ENCODE results near the gene BTAF1.

Gene BTAF1

DNA sequence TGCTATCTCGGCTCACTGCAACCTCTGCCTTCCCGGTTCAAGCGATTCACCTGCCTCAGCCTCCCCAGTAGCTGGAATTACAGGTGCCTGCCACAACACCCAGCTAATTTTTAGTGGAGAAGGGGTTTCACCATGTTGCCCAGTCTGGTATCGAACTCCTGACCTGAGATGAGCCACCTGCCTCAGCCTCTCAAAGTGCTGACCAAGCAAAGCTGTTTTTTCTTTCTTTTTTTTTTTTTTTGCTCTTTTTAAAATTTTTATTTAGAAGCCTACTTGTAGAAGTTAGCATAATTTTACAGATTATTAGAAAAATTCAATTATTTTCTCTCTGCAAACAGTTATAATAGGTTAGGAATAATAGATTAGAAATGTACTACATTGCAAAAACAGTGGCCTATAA lies 13.1 kb upstream of the BTAF1 start:
- ATAC-seq (ENCODE audit: insufficient read depth, low read depth) (no peak), DNase-seq (no peak)
- Histone ChIP-seq H3K4me2 (ENCODE audit: insufficient read depth, low read length) (no peak overlapping the region), H3K27me3 (ENCODE audit: insufficient read depth, low read length, poor library complexity) (no peaks in the 10 kb centered on the region), H3K36me3 (ENCODE audit: insufficient read depth, low read length) (peaks cover 10% of the 10 kb centered on the region; the same call in 1 of the 2 replicates), H3K9ac (ENCODE audit: low read depth, low read length) (no peak overlapping the region), H4K20me1 (ENCODE audit: insufficient read depth, low read length) (no peaks in the 10 kb centered on the region), H3K4me1 (ENCODE audit: insufficient read depth, low read length) (peaks cover 32% of the 10 kb centered on the region), H3K27ac (ENCODE audit: low read length) (no peak overlapping the region), H3K4me3 (ENCODE audit: low read depth in 1 of 2, low read length in 2 of 2) (no peak overlapping the region), H3K9me3 (ENCODE audit: insufficient read depth, low read length, severe bottlenecking) (no peaks in the 10 kb centered on the region), H2AFZ (ENCODE audit: low read depth, low read length) (no peak overlapping the region), H3K79me2 (ENCODE audit: insufficient read depth, low read length) (peaks cover 8% of the 10 kb centered on the region)
- TF ChIP-seq, protein P1, sequence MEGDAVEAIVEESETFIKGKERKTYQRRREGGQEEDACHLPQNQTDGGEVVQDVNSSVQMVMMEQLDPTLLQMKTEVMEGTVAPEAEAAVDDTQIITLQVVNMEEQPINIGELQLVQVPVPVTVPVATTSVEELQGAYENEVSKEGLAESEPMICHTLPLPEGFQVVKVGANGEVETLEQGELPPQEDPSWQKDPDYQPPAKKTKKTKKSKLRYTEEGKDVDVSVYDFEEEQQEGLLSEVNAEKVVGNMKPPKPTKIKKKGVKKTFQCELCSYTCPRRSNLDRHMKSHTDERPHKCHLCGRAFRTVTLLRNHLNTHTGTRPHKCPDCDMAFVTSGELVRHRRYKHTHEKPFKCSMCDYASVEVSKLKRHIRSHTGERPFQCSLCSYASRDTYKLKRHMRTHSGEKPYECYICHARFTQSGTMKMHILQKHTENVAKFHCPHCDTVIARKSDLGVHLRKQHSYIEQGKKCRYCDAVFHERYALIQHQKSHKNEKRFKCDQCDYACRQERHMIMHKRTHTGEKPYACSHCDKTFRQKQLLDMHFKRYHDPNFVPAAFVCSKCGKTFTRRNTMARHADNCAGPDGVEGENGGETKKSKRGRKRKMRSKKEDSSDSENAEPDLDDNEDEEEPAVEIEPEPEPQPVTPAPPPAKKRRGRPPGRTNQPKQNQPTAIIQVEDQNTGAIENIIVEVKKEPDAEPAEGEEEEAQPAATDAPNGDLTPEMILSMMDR (IDR thresholded peaks at IDR 0.05; ENCODE audit: borderline replicate concordance, extremely low read depth, low read length, poor library complexity, severe bottlenecking): no peak
- no peak for TF ChIP-seq EZH2 (IDR thresholded peaks at IDR 0.05; ENCODE audit: borderline replicate concordance, low read depth, low read length, severe bottlenecking)

- H3K4me2 ChIP-seq (ENCODE audit: insufficient read depth, low read length): no peak overlapping the region
- H4K20me1 ChIP-seq (ENCODE audit: insufficient read depth, low read length): peaks cover 2% of the 10 kb centered on the region; the same call in 1 of the 2 replicates
- H3K9me3 ChIP-seq (ENCODE audit: insufficient read depth, low read length, severe bottlenecking): no peaks in the 10 kb centered on the region
- peaks cover 5% of the 10 kb centered on the region for H3K27me3 ChIP-seq (ENCODE audit: insufficient read depth, low read length, poor library complexity)
- DNase-seq: no peak
- H2AFZ ChIP-seq (ENCODE audit: low read depth, low read length): no peak overlapping the region
- H3K79me2 ChIP-seq (ENCODE audit: insufficient read depth, low read length): peaks cover 11% of the 10 kb centered on the region
- no peak overlapping the region for H3K4me3 ChIP-seq (ENCODE audit: low read depth in 1 of 2, low read length in 2 of 2)
- no peak for TF ChIP-seq EZH2 (IDR thresholded peaks at IDR 0.05; ENCODE audit: borderline replicate concordance, low read depth, low read length, severe bottlenecking)
- TF ChIP-seq, protein P1 (IDR thresholded peaks at IDR 0.05; ENCODE audit: borderline replicate concordance, extremely low read depth, low read length, poor library complexity, severe bottlenecking): no peak
- H3K9ac ChIP-seq (ENCODE audit: low read depth, low read length): no peak overlapping the region
- peaks cover 15% of the 10 kb centered on the region for H3K4me1 ChIP-seq (ENCODE audit: insufficient read depth, low read length)
- no peak for ATAC-seq (ENCODE audit: insufficient read depth, low read depth)
- H3K27ac ChIP-seq (ENCODE audit: low read length): no peak overlapping the region
- H3K36me3 ChIP-seq (ENCODE audit: insufficient read depth, low read length): no peaks in the 10 kb centered on the region; the same call in 1 of the 2 replicates
Measured at GRCh38 chr10:91919651-91920050, 3.9 kb upstream of the BTAF1 start.

- Histone ChIP-seq H3K4me3 (ENCODE audit: low read depth in 1 of 2, low read length in 2 of 2) (peak overlapping the region; percentile 97 to 99), H3K79me2 (ENCODE audit: insufficient read depth, low read length) (peaks cover 59% of the 10 kb centered on the region), H3K9me3 (ENCODE audit: insufficient read depth, low read length, severe bottlenecking) (no peaks in the 10 kb centered on the region), H3K4me1 (ENCODE audit: insufficient read depth, low read length) (peaks cover 54% of the 10 kb centered on the region), H3K27ac (ENCODE audit: low read length) (peak overlapping the region; percentile 96), H3K36me3 (ENCODE audit: insufficient read depth, low read length) (peaks cover 23% of the 10 kb centered on the region), H3K9ac (ENCODE audit: low read depth, low read length) (peak overlapping the region; percentile 70), H4K20me1 (ENCODE audit: insufficient read depth, low read length) (peaks cover 19% of the 10 kb centered on the region; the same call in 1 of the 2 replicates), H3K27me3 (ENCODE audit: insufficient read depth, low read length, poor library complexity) (no peaks in the 10 kb centered on the region), H3K4me2 (ENCODE audit: insufficient read depth, low read length) (peak overlapping the region; percentile 74), H2AFZ (ENCODE audit: low read depth, low read length) (peak overlapping the region; percentile 95)
- DNase-seq (no peak), ATAC-seq (ENCODE audit: insufficient read depth, low read depth) (peak; percentile 12)
- no peak for TF ChIP-seq EZH2 (IDR thresholded peaks at IDR 0.05; ENCODE audit: borderline replicate concordance, low read depth, low read length, severe bottlenecking)
- TF ChIP-seq, protein P1 (IDR thresholded peaks at IDR 0.05; ENCODE audit: borderline replicate concordance, extremely low read depth, low read length, poor library complexity, severe bottlenecking): no peak
Measured at GRCh38 chr10:91924212-91925021, 847 bp downstream of the BTAF1 start.
